Gastrocnemius medialis (tissue), 4 donors: Measurements from ENCODE around the gene SAMD7.

Experiments
- POLR2A ChIP-seq, 2 donors: fragments of 450-650 bp; IDR thresholded peaks; one replicate each; pipeline ENCODE4 v1.6.1; 2017; ENCODE audit warnings: antibody characterized with exemption in 2 of 2, mild to moderate bottlenecking in 2 of 2, moderate library complexity in 2 of 2
- TF ChIP-seq, protein P1 (sequence below), 5 experiments: fragments of 450-650 bp in 3 of 5; fragments of 200-600 bp in 2 of 5; sonication (generic) in 2 of 5; IDR thresholded peaks in 4 of 5; conservative IDR thresholded peaks in 1 of 5; 1 replicate in 4 of 5; 2 replicates in 1 of 5; pipeline ENCODE4 v1.5.1; 2016 to 2019; ENCODE audit warnings: antibody characterized with exemption in 5 of 5, mild to moderate bottlenecking in 3 of 5, moderate library complexity in 3 of 5

GRCh38 chr3:169905404-169905803, 6.0 kb upstream of the SAMD7 start:
- TF ChIP-seq, protein P1, sequence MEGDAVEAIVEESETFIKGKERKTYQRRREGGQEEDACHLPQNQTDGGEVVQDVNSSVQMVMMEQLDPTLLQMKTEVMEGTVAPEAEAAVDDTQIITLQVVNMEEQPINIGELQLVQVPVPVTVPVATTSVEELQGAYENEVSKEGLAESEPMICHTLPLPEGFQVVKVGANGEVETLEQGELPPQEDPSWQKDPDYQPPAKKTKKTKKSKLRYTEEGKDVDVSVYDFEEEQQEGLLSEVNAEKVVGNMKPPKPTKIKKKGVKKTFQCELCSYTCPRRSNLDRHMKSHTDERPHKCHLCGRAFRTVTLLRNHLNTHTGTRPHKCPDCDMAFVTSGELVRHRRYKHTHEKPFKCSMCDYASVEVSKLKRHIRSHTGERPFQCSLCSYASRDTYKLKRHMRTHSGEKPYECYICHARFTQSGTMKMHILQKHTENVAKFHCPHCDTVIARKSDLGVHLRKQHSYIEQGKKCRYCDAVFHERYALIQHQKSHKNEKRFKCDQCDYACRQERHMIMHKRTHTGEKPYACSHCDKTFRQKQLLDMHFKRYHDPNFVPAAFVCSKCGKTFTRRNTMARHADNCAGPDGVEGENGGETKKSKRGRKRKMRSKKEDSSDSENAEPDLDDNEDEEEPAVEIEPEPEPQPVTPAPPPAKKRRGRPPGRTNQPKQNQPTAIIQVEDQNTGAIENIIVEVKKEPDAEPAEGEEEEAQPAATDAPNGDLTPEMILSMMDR (IDR thresholded peaks at IDR 0.05 in 4 of 5, conservative IDR thresholded peaks at IDR 0.05 in 1 of 5): no peak
- no peak for TF ChIP-seq POLR2A (IDR thresholded peaks at IDR 0.05)
